MM.1S (cell line): Measurements from ENCODE around the gene AGTRAP.

Source experiments
- DNase-seq: peaks from one replicate; pipeline ENCODE4 v3.0.0-alpha.2; 2015
- H2AFZ ChIP-seq: fragments of 300-600 bp; sonication (generic); 2 replicates; pipeline ENCODE4 v1.6.0; 2016; ENCODE audit warnings: antibody characterized with exemption, low read length
- H3F3A ChIP-seq: fragments of 300-600 bp; sonication (generic); 2 replicates; pipeline ENCODE4 v1.6.1; 2016; ENCODE audit warnings: mild to moderate bottlenecking, antibody characterized with exemption, low read length, moderate library complexity, mixed read lengths; ENCODE audit not compliant: insufficient read depth
- H3K27ac ChIP-seq: fragments of 300-600 bp; sonication (generic); 2 replicates; pipeline ENCODE4 v1.5.1; 2016; ENCODE audit warnings: mild to moderate bottlenecking, low read length
- H3K27me3 ChIP-seq: fragments of 300-600 bp; sonication (generic); replicated peaks from 2 replicates; pipeline ENCODE4 v1.6.0; 2016; ENCODE audit warnings: low read length; ENCODE audit not compliant: insufficient read depth
- H3K36me3 ChIP-seq: fragments of 300-600 bp; sonication (generic); replicated peaks from 2 replicates; pipeline ENCODE4 v1.6.1; 2016; ENCODE audit warnings: mild to moderate bottlenecking, low read length, mixed read lengths; ENCODE audit not compliant: insufficient read depth
- H3K4me1 ChIP-seq: fragments of 300-600 bp; sonication (generic); 2 replicates; pipeline ENCODE4 v1.6.1; 2016; ENCODE audit warnings: low read length, mixed read lengths
- H3K4me2 ChIP-seq: fragments of 300-600 bp; sonication (generic); 2 replicates; pipeline ENCODE4 v1.6.0; 2016; ENCODE audit warnings: low read depth, low read length
- H3K4me3 ChIP-seq: fragments of 300-600 bp; sonication (generic); 2 replicates; pipeline ENCODE4 v1.5.1; 2016; ENCODE audit warnings: low read length, mixed read lengths
- H3K79me2 ChIP-seq: fragments of 300-600 bp; sonication (generic); 2 replicates; pipeline ENCODE4 v1.6.1; 2016; ENCODE audit warnings: mixed run types, low read length, mixed read lengths
- H3K9ac ChIP-seq: fragments of 300-600 bp; sonication (generic); 2 replicates; pipeline ENCODE4 v1.6.1; 2016; ENCODE audit warnings: low read length, mixed read lengths
- H3K9me2 ChIP-seq: fragments of 300-600 bp; sonication (generic); replicated peaks from 2 replicates; pipeline ENCODE4 v1.6.1; 2016; ENCODE audit warnings: mild to moderate bottlenecking, low read length, mixed read lengths; ENCODE audit not compliant: insufficient read depth
- H3K9me3 ChIP-seq: fragments of 300-600 bp; sonication (generic); replicated peaks from 2 replicates; pipeline ENCODE4 v1.6.1; 2016; ENCODE audit warnings: mild to moderate bottlenecking, low read length, mixed read lengths; ENCODE audit not compliant: insufficient read depth
- H4K20me1 ChIP-seq: fragments of 300-600 bp; sonication (generic); 2 replicates; pipeline ENCODE4 v1.6.1; 2016; ENCODE audit warnings: mild to moderate bottlenecking, low read length, moderate library complexity, mixed read lengths; ENCODE audit not compliant: insufficient read depth
- CTCF ChIP-seq: fragments of 300-600 bp; sonication (generic); IDR thresholded peaks from 2 replicates; pipeline ENCODE4 v1.5.1; 2016; ENCODE audit warnings: antibody characterized with exemption, low read length, mixed read lengths
- EZH2 ChIP-seq: fragments of 300-600 bp; sonication (generic); optimal IDR thresholded peaks from 2 replicates; pipeline ENCODE3; 2017; ENCODE audit warnings: low read depth, mild to moderate bottlenecking, antibody characterized with exemption, low read length, mixed read lengths
- EZH2phosphoT487 ChIP-seq: fragments of 300-600 bp; sonication (generic); IDR thresholded peaks from 2 replicates; pipeline ENCODE4 v1.6.1; 2018; ENCODE audit warnings: antibody characterized with exemption, low read length

Gene AGTRAP

DNA sequence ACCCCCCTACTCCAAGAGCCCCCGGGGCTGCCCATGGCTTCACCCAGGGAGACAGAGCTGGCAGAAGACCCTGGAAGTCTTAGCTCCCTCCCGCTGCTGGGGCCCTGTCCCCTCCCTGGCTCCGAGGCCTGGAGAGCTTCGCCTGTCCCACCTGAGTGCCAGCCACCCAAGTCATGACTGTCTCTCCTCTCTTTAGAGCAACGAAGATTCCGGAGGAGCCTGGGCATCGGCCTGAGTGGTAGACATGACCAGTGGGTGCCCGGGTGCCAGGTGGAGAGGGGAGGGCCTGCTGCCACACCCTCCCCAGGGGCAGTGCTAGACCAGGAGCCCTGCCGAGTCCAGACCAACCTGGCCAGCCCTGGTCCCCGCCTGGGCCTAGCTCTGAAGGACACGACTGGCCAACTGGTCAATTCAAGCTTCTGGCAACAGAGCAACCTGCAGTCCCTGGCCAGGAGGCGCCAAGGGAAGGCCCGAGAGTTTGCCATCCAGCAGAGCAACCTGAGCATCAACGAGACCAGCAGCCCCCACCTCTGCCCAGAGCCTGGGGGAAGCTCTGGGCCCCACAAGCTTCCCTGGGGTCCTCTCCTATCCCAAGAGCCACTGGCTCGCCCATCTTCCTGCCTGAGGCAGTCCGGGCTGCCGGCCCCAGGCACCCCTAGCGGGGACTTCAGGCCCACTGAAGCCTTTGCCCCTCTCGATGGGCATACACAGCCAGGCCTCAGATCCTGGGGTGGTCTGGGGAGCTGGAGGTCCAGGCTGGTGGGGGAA lies 29.9 kb downstream of the AGTRAP start:
- no peaks in the 10 kb centered on the region for H3F3A ChIP-seq
- H3K4me1 ChIP-seq: no peaks in the 10 kb centered on the region
- DNase-seq: no peak
- no peak overlapping the region for H3K9ac ChIP-seq
- TF ChIP-seq CTCF (no peak), EZH2phosphoT487 (no peak), EZH2 (no peak)
- H4K20me1 ChIP-seq: no peaks in the 10 kb centered on the region
- no peaks in the 10 kb centered on the region for H3K79me2 ChIP-seq
- no peaks in the 10 kb centered on the region for H3K36me3 ChIP-seq
- H3K9me3 ChIP-seq: no peaks in the 10 kb centered on the region
- H3K9me2 ChIP-seq: no peaks in the 10 kb centered on the region
- H3K4me3 ChIP-seq: no peak overlapping the region
- peaks cover 46% of the 10 kb centered on the region for H3K27me3 ChIP-seq
- no peak overlapping the region for H3K4me2 ChIP-seq
- H2AFZ ChIP-seq: no peak overlapping the region
- H3K27ac ChIP-seq: no peak overlapping the region

DNA sequence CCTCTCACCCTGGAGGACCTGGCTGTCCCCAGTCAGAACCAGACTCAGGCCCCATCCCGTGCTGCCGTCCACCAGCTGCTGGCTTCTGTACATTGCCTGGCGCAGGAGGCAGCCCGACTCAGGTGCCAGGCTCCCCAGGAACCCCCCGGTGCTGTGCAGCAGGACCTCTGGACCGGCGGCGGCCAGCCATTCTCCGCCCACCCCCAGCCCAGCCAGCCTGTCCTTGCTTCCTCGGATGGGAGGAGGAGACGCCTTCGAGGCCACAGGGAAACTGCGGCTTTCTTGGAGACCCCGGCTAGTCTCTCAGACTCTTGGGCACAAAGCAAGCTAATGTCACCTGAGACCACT lies 30.5 kb downstream of the AGTRAP start:
- H3K4me2 ChIP-seq: no peak overlapping the region
- no peak for TF ChIP-seq EZH2phosphoT487
- no peak for TF ChIP-seq CTCF
- DNase-seq: no peak
- no peaks in the 10 kb centered on the region for H3K9me2 ChIP-seq
- no peaks in the 10 kb centered on the region for H3K9me3 ChIP-seq
- H3K4me3 ChIP-seq: no peak overlapping the region
- no peaks in the 10 kb centered on the region for H4K20me1 ChIP-seq
- no peaks in the 10 kb centered on the region for H3K79me2 ChIP-seq
- H3K27ac ChIP-seq: no peak overlapping the region
- no peak overlapping the region for H3K9ac ChIP-seq
- H3K36me3 ChIP-seq: no peaks in the 10 kb centered on the region
- no peaks in the 10 kb centered on the region for H3F3A ChIP-seq
- no peak overlapping the region for H2AFZ ChIP-seq
- H3K27me3 ChIP-seq: peaks cover 46% of the 10 kb centered on the region
- H3K4me1 ChIP-seq: no peaks in the 10 kb centered on the region

GRCh38 chr1:11767922-11768704 lies 32.2 kb downstream of the AGTRAP start:
- Histone ChIP-seq H3K4me2 (no peak overlapping the region), H3F3A (no peaks in the 10 kb centered on the region), H3K4me1 (no peaks in the 10 kb centered on the region), H3K9ac (no peak overlapping the region), H3K4me3 (no peak overlapping the region), H3K79me2 (no peaks in the 10 kb centered on the region), H4K20me1 (no peaks in the 10 kb centered on the region), H3K36me3 (no peaks in the 10 kb centered on the region), H3K27me3 (peaks cover 41% of the 10 kb centered on the region), H3K9me2 (no peaks in the 10 kb centered on the region), H3K9me3 (no peaks in the 10 kb centered on the region), H3K27ac (no peak overlapping the region), H2AFZ (no peak overlapping the region)
- no peak for DNase-seq
- no peak for TF ChIP-seq EZH2
- TF ChIP-seq EZH2phosphoT487: no peak
- TF ChIP-seq CTCF: no peak
